HG02943 (cell line): ENCODE results near the gene DUS1L.

ENCODE experiments used
- ATAC-seq: cut with Tn5 transposase; IDR thresholded peaks from one replicate; pipeline ENCODE4 v1.9.1; 2021; ENCODE audit warnings: mild to moderate bottlenecking, low read depth, moderate library complexity; ENCODE audit not compliant: unreplicated experiment

DUS1L gene

DNA sequence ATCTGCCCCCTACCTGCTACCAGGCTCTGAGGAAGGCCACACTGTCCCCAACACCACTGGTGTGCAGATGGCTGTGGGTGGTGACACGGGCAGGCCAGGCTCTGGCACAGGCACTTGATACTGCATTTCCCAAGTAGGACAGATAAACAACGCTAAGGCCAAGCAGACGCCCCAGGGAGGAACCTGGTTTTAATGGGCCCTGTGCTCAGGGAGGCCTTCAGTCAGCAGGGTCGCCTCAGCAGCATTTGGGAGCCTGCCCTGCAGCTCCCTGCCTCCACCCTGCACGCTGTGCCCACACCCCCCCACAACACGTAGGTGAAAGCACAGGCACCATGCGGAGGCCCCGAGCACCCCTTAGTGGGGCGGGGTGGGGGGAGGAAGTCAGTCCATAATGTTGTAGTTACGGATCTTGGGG is 35.7 kb upstream of the DUS1L start:
- ATAC-seq, result no peak

DNA sequence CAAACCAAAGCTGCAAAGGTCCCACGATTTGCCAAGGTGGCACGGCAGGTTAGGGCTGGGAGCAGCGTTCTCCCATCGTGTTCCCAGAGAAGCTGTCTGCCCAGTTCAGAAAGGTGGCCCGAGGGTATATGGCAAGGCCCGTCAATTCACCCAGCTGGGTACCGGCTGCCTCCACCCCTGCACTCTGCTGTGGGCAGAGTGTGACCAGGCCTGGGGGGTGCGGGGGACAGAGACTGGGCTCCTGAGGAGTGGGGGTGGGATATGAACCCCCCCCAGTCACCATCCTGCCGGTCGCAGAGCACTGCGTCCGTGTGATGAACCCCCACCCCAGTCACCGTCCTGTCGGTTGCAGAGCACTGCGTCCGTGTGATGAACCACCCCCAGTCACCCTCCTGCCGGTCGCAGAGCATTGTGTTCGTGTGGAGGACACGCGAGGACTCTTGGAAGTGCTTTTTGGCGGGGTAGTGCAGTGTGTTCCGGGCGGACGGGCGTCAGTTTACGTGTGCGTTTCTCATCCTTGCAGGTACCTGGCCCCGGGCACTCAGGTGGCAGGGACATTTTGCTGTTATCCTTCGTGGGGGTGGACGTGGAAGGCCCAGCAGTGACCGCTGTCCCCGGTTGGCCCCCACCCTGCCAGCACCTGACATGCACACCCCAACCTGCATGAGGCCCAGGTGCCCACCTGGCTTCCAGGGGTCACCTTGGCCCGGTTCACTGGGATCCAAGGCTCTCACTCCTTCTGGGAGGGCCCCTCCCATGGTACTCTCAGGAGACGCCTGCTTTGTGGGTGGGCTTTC is 35.1 kb upstream of the DUS1L start:
- no peak for ATAC-seq

DNA sequence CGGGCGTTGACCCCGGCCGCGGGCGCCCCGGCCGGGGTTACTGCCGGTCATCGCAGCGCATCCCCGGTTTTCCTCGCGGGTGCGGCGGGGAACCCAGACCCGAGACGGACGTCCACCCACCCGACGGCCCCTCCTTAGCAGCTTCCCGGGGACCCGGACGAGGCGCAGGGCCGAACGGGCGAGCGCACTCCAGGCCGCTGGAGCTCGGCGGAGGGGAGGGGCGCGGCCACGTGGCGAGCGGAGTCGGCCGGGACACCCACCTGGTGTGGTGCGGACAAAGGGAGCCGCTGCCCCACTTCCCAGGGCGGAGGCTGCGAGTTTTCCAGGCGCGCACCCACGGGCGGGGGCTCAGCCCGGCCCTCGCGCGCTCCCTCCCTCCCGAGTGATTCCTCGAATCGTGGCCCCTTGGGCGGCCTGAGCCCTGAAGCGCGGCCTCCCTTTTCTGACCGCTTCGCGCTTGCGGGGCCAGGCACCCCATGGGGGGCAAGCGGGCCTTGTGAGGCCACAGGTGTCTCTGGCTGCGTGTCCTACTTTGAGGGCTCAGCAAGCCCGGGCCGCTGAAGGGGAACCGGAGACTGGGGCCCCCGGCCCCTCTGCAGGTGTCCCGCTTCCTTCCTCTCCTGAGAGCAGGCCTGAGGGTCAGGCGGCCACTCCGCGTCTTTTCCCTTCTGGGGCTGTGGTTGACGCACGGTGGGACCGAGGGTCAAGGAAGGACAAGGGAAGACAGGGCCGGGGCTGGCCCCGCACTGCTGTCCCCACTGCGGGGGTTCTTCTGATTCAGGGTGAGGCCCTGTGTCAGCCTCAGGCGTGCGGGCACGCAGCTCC is 33.5 kb upstream of the DUS1L start:
- ATAC-seq, result peak; percentile 12

DNA sequence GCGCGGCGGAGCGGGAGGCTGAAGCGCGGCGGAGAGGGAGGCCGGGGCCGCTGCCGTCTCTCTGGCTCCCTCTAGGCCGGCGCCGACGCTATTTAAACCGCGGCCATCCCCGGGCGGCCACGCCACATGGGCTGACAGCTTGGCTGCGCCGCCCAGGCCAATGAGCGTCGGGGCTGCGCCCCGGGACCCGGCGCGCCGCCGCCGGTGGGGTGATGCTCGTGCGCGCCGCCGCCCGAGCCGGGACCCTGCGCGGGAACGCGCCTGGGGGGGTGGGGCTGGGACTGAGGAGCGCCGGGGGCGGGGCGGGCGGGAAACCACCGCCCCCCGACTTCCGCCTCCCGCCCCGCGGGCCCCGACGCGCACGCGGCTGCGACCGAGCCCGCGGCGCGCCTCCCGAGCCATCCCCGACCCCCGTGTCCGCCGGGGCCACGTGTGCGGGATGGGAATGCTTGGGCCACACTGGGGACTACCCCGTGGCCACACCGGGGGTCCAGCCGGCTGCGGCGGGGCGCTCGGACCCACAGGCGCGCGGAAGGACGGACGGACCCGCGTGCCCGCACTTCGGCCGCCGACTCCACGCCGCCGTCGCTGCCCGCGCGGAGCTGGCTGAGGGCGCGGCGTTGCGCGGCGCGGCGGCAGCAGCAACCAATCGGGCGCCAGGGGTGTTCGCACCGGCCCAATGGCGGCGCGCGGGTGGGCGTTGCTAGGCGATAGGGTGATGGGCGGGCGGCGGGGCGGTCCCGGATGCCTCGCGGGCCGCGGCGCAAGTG is 32.8 kb upstream of the DUS1L start, which contains the start of gene FASN:
Gene FASN, minus strand, starts transcription at position 68 of the 770 bp plus-strand sequence. CDS start 1,791 bp downstream, outside the sequence.
- peak; percentile 62 for ATAC-seq

DNA sequence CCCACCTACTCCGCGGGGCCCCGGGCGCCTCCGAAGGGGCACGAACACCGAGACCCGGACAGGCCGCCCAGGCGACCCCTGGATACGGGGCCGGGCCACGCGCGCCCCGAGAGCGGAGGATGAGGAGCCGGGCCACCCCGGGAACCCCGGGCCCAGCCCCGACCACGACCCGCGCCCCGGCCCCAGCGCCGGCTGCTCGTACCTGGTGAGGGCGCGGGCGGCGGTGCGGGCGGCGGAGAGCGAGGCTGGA is 32.2 kb upstream of the DUS1L start:
- no peak for ATAC-seq

DNA sequence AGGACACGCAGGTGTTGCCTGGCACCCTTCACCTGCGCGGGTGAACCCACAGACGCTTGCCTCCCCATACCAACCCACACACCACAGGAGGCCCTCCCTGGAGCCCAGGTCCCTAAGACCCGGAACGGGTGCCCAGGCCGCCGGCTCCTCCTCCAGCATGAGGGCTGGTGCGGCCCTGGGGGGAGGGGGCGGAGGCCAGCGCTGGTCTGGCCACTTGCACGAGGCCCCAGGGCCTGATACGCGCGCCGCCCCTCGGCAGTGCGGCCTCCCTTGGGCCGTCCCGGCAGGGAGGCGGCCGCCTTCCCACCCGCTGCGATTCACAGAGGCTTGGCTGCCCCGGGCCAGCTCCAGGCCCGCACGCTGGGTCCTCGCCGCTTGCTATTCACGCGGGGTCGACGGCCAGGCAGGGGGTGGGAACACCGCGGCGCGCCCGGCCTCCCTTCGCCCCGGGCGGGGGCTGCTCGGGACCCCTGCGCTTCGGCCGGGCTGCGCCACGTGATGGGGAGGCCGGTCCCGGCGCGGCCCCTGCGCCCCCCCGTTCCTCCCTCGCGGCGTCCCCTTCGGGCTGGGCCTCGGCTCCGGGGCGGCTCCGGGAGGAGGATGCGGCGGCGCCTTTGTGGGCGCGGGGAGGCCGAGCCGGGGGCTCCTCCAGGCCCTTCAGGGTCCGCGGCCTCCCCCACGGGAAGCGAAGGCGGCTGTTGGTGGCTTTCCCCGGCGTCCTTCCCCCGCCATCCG is 31.7 kb upstream of the DUS1L start:
- ATAC-seq, result no peak

DNA sequence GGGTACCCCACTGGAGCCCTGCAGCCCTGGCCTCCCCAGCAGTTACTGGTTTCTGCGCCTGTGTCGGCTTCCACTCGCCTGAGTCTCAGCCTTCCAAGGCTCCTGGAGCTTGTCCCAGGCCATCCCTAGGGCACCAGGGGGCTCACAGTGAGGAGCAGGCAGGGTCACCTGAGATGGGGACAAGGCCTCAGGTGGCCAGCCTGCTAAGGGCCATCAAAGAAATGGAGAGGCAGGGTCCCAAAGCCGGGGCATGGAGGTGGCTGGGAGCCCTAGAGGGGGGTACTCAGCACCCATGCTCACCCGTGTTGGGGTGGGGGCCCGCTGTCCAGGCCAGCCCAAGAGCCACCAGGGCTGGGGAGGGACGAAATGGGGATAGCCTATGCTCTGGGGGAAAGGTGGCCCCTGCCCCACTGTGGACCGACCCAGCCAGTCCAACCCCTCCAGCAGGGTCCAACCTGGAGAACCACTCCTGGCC is 31.1 kb upstream of the DUS1L start:
- no peak for ATAC-seq

DNA sequence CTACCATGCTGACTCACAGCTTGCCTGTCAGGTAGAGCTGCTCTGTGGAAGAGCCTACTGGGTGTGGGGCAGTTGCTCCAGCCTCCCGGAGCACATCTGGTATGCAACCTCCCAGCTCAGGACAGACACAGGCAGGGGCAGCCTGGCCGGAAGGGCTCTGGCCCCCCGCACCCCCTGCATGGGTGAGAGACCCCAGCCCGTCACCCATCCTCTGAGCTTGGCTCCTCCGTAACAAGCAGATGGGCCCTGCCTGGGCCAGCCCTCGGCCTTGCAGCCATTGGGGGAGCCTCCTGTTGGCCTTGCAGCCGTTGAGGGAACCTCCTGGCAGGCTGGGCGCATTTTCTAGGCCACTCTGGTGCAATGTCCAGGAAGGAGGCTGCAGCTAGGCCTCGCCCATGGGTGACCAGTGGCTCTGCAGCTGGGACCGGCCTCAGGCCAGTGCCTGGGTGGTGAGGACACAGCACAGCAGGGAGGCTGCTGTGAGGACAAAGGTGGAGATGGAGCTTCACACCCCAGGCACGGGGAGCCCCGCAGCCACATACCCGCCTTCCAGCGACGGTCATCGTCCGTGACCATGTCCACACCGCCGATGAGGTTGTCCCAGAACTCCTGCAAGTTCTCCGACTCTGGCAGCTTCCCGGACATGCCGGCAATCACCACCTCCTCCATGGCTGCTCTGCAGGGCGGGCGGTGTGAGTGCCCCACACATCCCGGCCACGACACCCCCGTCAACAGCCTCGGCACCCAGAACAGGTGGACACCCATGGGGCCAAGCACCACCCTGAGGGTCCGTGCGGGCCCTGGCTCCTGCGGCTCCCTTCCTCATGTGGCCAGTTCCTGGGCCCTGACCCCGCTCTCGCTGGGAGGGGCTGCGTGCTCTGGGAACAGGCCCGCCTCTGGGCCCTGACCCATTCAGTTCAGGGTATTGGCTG is 30.4 kb upstream of the DUS1L start:
- ATAC-seq, result no peak

DNA sequence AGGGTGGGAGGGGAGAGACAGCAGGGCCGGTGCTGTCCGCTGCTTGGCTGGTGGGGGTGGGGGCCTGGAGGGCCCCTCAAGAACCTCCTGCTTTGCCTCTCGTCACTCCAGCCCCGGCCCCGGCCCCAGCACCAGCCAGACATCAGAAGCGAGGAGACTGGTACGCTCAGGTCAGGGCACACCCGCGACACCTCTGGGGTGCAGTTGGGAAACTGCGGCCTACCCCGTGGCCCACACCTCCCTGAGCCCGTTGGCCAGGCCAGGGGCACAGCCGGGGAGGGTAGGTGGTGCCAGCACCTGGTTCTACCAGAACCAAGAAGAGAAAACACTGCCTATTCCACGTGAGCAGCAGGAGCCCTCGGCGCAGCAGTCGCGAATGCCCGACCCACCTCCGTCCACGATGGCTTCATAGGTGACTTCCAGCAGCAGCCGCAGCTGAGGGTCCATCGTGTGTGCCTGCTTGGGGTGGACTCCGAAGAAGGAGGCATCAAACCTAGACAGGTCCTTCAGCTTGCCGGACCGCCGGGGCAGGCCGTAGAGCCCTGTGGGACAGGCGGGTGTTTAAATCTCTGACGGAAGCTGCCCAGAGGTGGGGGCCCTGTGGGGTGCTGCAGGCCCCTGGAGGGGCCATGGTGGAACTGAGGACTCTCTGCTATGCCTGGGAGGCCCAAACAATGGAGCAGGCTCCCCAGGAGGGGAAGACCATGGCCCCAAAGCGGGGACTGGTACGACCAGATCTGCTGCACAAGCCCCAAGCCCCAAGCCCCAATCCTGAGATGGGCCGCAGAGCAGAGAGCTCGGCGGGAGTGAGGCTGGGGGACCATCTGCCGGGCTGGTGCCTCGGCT is 29.6 kb upstream of the DUS1L start:
- ATAC-seq, result no peak

DNA sequence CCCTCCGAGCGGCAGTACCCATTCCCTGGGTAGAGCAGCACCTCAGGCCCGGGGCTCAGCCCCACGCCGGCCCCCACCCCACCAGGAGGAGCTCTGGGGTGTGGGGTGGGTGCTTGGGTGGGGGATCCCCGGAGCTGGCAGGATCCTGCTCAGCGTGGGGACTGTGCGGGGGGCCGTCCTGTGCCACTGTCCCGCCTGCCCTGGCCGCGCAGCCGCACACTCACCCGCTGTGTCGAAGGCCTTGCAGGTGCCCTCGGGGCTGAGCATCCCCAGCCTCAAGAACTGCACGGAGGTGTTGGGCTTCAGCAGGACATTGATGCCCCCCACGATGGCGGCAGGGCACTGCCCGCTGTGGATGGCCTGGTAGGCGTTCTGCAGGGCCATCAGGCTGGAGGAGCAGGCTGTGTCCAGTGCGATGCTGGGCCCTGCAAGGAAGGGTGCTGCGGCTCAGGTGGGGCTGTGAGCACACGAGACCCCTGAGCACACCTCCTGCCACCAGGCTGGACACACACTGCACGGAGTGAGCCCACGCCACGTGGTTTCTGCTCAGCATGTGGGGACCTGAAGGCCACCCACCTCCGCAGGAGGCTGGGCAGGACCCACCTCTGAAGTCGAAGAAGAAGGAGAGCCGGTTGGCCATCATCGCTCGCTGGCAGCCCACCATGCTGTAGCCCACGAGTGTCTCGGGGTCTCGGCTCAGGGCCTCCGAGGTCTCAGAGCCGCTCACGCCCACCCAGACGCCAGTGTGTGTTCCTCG is 27.6 kb upstream of the DUS1L start:
- ATAC-seq, result no peak

DNA sequence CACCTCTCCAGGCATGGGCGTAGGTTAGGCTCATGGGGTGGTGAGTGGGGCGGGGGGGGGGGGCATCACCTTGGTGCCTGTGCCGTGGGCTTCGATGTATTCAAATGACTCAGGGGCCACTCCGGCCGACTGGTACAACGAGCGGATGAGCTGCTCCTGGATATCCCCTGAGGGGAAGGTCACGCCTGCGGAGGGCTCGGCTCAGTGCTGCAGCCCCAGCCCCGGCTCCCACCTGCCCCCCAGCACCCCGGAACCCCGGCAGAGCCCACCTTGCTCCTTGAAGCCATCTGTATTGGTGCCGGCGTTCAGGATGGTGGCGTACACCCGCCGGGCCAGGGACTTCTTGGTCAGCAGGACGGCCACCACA is 27.0 kb upstream of the DUS1L start:
- no peak for ATAC-seq

DNA sequence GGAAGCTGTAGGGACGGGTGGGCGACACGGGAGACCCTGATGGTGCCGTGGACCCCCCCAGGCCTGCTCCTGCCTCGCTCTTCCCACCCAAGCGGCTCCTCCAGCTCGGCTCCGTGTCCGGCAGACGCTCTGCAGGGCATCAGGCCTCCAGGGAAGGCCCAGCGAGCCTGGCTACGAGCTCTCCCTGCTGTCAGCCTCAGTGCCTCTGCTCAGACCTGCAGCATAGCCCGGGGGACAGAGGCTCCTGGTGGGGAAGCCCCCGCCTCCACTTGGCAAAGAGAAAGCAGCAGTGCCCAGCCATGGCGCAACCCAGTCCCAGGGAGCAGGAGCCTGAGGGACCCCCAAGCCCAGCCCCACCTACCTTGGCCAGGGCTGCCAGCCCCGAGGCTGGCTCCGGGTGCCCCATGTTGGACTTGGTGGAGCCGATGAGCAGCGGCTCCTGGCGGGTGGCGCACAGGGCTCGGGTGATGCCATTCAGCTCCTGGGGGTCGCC is 26.5 kb upstream of the DUS1L start:
- ATAC-seq, result no peak

DNA sequence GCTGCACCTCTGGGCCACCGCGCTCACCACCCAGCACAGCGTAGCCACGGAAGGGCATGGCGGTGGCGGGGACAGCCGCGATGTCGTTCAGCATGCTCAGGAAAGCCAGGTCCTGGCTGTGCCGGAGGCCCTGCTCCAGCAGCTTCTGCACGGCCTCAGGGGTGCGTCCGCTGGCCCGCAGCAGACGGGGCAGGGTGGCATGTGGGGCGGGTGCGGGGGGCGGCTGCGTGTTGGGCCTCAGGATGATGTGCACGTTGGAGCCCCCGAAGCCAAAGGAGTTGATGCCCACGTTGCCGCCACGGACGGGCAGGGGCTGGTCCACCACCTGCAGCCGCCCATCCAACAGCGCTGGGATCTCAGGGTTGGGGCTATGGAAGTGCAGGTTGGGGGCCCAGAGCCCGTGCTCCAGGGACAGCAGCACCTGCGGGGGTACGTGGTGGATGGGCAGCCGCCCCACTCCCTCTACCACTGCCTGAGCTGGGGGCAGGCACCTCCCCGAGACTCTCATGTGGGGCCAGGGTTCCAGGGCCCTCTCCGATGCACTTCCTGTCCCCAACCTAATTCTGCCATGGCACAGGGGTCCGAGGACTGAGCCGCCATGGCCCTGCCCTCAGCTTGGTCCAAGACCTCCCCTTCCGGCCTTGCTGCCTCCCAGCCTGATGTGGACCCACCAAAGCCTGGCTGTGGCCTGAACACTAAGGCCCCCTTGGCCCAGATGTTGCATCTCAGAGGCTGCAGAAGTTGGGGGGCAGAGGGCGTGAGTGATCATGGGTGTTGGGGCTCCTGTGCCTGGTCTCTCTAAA is 25.9 kb upstream of the DUS1L start:
- ATAC-seq, result no peak

DNA sequence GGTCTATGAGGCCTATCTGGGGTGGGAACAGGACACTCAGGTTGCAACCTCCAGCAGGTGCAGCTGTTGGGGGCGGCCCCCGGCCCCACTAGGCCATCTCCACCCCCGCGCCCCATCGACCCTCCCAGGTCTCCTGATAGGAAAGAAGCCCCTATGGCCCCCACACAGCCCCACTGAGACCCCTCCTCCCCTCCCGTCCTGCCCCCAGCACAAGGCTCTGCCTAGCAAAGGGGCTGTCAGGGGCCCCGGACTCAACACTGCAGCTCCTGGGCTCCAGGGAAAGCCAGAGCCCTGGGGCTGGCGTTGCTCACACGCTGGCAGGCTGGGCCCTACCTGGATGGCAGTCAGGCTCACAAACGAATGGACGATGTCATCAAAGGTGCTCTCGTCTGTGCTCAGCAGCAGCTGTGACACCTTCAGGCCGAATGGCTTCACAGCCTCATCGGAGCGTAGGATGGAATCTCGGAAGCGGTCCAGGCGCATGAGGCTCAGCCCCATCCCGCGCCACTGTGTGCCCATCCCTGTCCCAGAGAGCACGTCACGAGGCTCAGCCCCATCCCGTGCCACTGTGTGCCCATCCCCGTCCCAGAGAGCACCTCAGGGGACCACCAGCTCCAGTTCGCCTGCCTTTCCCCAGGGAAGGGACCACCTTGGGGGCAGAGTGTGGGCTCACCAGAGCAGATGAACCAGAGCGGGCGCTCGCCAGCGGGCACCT is 25.1 kb upstream of the DUS1L start:
- no peak for ATAC-seq

DNA sequence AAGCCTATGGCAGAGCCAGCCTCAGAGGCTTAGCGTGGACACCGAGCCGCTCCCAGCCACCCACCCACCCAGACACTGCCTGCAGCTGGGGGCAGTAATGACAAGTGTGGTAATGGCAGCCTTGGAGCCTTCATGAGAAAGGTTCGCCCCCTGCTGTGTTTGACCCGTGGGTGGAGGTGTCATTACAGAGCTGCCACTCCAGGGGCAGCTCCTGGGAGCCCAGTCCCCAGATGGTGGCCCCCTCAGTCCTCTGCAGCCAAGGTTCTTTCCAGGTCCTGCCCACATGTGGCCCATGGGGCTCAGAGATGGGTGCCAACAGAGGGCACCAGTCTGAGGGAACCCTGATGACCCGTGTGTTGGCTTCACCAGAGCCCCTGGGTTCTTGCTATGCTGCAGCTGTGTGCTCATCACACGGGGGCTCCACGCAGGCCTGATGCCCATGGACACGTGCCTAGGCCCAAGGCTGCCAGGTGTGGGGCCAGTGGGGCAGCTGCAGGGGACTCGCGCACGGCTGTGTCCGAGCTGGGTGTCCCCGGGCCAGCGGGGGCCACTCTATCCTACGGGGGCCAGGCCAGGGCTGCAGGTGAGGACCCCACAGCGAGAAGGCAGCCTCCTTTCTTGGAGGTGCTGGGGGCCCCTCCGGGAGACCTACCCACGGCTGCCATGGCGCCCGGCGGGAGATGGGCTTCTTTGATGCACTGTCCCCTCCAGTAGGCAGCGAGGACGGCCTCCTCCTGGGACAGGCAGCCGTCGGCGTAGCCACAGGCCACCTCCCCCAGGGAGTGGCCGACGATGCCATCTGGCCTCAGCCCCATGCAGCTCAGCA is 24.3 kb upstream of the DUS1L start:
- ATAC-seq, result no peak
